Keratinocyte (primary cell): ENCODE data around the gene CD96.

ENCODE experiments used
- CTCF ChIP-seq, 3 experiments: IDR thresholded peaks in 1 of 3; conservative IDR thresholded peaks in 1 of 3; optimal IDR thresholded peaks in 1 of 3; 2 replicates in 2 of 3; 3 replicates in 1 of 3; pipeline versions ENCODE3 to v1.5.1; 2011; ENCODE audit warnings: low read length in 3 of 3, mild to moderate bottlenecking in 3 of 3, moderate library complexity in 2 of 3, control low read depth in 1 of 3, inconsistent platforms in 1 of 3; ENCODE audit not compliant: insufficient read depth in 2 of 3; ENCODE audit errors: extremely low read depth in 1 of 3
- EZH2 ChIP-seq: IDR thresholded peaks from one replicate; pipeline ENCODE4 v1.6.1; 2012; ENCODE audit warnings: inconsistent platforms, mild to moderate bottlenecking, low read length, moderate library complexity

- no peak for TF ChIP-seq CTCF (optimal IDR thresholded peaks at IDR 0.05 in 1 of 3, IDR thresholded peaks at IDR 0.05 in 1 of 3, conservative IDR thresholded peaks at IDR 0.05 in 1 of 3; ENCODE audit: extremely low read depth in 1 of 3, insufficient read depth in 2 of 3, low read length in 3 of 3)
- TF ChIP-seq EZH2: no peak
Measured at GRCh38 chr3:111568355-111568754, 26.4 kb downstream of the CD96 start.
